GM18868 (cell line): ENCODE data around the gene ABHD12B.
"Not testable (repeated sequence)": the region's sequence is repeated elsewhere in the genome, so short reads cannot be mapped to it uniquely, and the experiment has no call there.

Experiments
- ATAC-seq: cut with Tn5 transposase; IDR thresholded peaks from one replicate; pipeline ENCODE4 v1.9.1; 2021; ENCODE audit warnings: mild to moderate bottlenecking, moderate library complexity; ENCODE audit not compliant: unreplicated experiment

ABHD12B gene

DNA sequence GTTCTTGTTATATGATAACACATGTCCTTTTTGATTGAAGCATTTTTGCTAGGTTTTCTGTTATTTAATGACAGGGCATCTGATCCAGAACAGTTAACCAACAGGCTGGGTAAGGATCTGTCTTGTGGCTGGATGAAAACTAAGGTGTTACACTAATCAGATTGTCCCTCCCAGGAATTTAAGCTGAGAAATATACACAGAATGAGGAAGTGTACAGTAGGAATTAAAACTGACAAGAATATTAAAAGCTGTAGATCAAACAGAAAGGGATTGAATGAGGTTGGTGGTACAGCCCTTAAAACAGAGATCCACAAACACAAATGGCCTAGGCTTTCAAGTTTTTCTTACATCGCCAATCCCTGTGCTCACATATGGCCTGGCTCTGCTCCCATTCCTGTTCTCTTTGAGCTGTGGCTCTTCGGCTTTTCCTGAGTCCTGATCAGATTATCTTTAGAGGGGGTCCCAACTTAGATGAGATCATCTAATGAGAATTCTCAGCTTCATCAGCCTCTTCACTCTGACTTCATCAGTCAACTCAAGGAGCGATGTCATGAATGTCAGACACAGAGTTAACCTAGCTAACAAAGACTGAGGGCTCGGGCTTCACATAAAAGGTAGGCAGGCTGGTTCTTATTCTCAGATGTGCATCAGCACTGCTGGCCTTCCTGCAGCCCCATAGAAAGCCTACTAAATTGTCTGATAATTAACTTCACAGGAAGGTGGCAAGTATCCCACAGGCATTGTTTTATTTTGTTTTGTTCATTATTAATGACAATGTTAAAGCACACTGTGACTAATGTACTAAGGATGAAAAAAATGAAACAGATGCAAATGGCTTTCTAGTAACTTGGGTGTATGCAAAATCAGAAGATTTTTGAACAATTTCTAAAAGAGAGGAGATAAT is 61.0 kb downstream of the ABHD12B start:
- ATAC-seq, result no peak

DNA sequence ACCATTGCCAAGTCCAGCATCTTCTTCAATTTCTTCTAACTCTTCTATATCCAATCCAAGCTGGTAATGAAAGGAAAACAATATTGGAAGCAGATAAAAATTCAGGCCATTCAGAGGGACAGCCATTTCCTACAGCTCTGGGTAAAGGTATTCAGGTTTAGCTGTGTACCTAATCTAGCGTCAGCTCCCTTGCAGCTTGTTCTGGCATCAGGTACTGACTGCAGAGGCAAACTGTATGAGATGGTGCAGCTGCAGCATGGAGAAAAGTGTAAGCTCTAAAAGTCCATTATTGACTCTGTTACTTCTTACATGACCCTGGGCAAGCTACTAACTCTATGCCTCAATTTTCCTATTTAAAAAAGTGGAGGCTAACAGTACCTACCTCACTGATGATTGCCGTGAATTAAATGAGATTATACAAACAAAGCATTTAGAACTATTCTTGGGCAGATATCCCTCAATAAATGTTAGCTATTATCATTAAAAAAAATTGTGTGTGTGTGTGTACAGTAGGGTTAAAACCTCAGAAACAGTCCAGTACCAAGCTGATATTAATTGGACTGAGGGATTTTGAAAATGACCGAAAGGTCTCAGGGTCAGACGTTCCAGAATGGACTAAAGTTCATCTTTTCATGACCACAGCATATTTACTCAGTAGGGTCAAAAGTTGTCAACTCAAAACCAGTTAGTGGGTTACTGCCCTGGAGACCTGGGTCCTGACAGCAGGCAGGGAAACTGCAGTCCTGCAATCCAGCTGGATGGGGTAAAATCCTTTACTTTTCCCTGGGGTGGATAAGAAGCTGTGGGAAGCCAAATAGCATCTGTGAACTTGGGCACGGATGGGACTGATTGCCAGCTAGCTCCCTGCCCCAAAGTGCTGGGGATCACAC is 63.5 kb downstream of the ABHD12B start:
- no peak for ATAC-seq

DNA sequence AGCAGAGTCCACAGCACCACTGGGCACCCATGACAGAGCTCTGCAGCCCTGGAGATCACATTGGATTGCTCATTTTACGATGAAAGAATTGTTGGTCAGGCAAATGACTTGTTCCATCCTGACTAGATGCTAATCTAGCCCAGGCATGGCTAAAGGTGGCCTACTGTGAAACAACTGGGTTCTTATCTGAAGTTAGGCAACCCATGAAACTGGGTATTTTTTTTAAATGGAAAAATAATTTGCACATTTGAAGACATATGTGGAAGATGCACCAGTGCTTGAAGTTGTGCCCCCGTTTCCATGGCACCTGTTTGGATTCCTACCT is 64.1 kb downstream of the ABHD12B start:
- ATAC-seq, result no peak

DNA sequence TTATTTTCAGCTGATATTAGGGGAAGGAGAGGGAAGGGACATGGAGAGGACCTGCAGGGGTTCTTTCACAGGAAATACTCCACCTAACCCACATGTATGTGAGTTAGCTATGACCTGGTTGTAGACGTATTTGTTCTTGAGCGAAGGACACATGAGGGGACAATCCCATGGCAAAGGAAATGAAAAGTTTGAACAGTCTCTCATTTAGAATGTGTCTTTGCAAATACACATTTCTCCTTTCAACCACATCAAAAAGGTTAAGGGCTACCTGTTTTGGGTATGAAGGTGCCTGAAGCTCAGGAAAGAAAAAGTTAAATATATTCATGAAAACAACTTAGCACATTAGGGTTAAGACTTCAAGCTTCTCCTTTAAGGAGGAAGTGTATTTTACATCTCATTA is 65.0 kb downstream of the ABHD12B start:
- ATAC-seq, result peak; percentile 39

- ATAC-seq, result no peak
Observed at GRCh38 chr14:50937325-50937724, 65.5 kb downstream of the ABHD12B start.

GRCh38 chr14:50937800-50938199 is 65.9 kb downstream of the ABHD12B start:
- no peak for ATAC-seq

- no peak for ATAC-seq
Observed at GRCh38 chr14:50941151-50941550, 69.3 kb downstream of the ABHD12B start.

DNA sequence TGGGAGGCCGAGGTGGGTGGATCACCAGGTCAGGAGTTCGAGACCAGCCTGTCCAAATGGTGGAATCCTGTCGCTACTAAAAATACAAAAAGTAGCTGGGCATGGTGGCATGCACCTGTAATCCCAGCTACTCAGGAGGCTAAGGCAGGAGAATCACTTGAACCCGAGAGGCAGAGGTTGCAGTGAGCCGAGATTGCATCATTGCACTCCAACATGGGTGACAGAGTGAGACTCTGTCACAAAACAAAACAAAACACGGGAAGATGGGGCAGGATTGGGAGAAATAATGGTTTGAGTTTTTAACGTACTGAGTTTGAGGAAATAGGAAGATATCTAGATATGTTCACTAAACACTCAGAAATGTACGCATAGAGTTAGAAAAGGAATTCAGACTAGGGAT is 69.8 kb downstream of the ABHD12B start:
- ATAC-seq, result not testable (repeated sequence)

DNA sequence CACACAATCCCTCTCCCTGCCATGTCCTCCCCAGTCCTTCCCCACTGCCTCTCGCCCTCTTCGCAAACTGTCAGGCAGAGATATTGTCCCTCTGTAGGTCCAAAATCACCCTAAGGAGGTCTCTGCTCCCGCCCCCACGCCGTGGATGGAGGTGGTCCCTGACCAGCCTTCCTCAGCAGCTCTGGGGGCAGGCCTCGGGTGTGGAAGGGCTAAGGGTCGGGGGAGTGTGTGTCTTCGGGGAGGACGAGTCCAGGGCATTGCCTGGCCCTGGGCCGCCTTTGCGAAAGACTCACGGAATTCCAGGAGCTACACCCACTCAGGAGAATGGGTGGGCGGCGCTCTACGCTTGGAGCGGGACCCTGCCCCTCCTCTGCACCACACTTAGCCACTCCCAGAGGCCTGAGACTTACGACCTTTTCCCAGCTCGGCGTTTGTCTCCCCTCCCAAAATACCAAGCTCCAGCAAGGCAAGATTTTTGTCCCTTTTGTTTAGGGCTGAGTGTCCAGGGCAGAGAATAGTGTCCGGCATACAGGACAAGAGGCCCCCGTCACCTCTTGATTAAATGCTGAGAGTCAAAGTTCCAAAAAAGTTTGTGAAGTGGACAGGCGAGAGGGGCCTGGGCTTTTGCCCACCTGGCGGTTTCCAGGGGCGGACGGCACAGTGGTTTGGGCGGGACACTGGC is 71.5 kb downstream of the ABHD12B start:
- no peak for ATAC-seq

- peak; percentile 78 for ATAC-seq
Observed at GRCh38 chr14:50943943-50944646, 72.2 kb downstream of the ABHD12B start, which contains the start of gene PYGL. TSS of gene PYGL (minus strand) at chr14:50944483. CDS start at chr14:50944403, 80 bp downstream.

GRCh38 chr14:50944647-50945413 is 73.0 kb downstream of the ABHD12B start:
- ATAC-seq, result peak; percentile 18

GRCh38 chr14:50946234-50946935 is 74.5 kb downstream of the ABHD12B start:
- no peak for ATAC-seq

GRCh38 chr14:50947446-50947845 is 75.6 kb downstream of the ABHD12B start:
- no peak for ATAC-seq

- ATAC-seq, result no peak
Observed at GRCh38 chr14:50948205-50948604, 76.4 kb downstream of the ABHD12B start.

DNA sequence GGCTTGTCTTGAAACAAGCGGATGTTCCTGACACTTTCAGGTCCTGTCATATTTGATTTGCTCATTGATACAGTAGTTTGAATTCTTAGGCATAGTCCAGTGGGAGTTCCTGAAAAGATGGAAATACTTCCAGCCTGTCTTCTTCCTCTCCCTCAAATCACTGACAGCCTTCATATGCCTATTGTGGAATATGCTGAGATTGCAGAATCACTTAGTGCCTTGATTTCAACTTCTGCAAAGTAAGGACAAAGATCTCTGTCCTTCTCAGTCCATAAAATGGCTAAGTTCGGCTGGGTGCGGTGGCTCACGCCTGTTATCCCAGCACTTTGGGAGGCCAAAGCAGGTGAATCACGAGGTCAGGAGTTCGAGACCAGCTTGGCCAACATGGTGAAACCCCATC is 79.2 kb downstream of the ABHD12B start:
- ATAC-seq, result no peak

GRCh38 chr14:50953502-50953901 is 81.6 kb downstream of the ABHD12B start:
- no peak for ATAC-seq
